HG02759 (cell line): ENCODE results near the gene MCTP1.
"Not testable (repeated sequence)": the region's sequence is repeated elsewhere in the genome, so short reads cannot be mapped to it uniquely, and the experiment has no call there.

Source experiments
- ATAC-seq: cut with Tn5 transposase; IDR thresholded peaks from one replicate; pipeline ENCODE4 v1.9.1; 2021; ENCODE audit warnings: mild to moderate bottlenecking, moderate library complexity; ENCODE audit not compliant: unreplicated experiment

Gene MCTP1

GRCh38 chr5:94830520-94830919, 454.4 kb downstream of the MCTP1 start:
- ATAC-seq, result peak; percentile 67

- not testable (repeated sequence) for ATAC-seq
Measured at GRCh38 chr5:94828222-94828621, 456.7 kb downstream of the MCTP1 start.

- no peak for ATAC-seq
Measured at GRCh38 chr5:94820488-94820887, 464.4 kb downstream of the MCTP1 start.

GRCh38 chr5:94818904-94819303, 466.0 kb downstream of the MCTP1 start:
- ATAC-seq, result no peak

- no peak for ATAC-seq
Measured at GRCh38 chr5:94815313-94816039, 469.4 kb downstream of the MCTP1 start.

- ATAC-seq, result no peak
Measured at GRCh38 chr5:94812232-94812631, 472.7 kb downstream of the MCTP1 start.

- ATAC-seq, result no peak
Measured at GRCh38 chr5:94811331-94811730, 473.6 kb downstream of the MCTP1 start.

GRCh38 chr5:94810877-94811276, 474.0 kb downstream of the MCTP1 start:
- ATAC-seq, result no peak

- no peak for ATAC-seq
Measured at GRCh38 chr5:94810281-94810680, 474.6 kb downstream of the MCTP1 start.

GRCh38 chr5:94808497-94808896, 476.4 kb downstream of the MCTP1 start:
- ATAC-seq, result no peak

- ATAC-seq, result no peak
Measured at GRCh38 chr5:94807985-94808384, 476.9 kb downstream of the MCTP1 start.

- ATAC-seq, result no peak
Measured at GRCh38 chr5:94802450-94802849, 482.4 kb downstream of the MCTP1 start.

GRCh38 chr5:94796586-94796985, 488.3 kb downstream of the MCTP1 start:
- ATAC-seq, result no peak

GRCh38 chr5:94793816-94794198, 491.1 kb downstream of the MCTP1 start:
- peak; percentile 50 for ATAC-seq

- peak; percentile 99 for ATAC-seq
Measured at GRCh38 chr5:94793113-94793815, 491.6 kb downstream of the MCTP1 start.

- ATAC-seq, result no peak
Measured at GRCh38 chr5:94791829-94792228, 493.1 kb downstream of the MCTP1 start.

- ATAC-seq, result no peak
Measured at GRCh38 chr5:94788527-94788926, 496.4 kb downstream of the MCTP1 start.

GRCh38 chr5:94784536-94785505, 500.1 kb downstream of the MCTP1 start:
- ATAC-seq, result no peak

- no peak for ATAC-seq
Measured at GRCh38 chr5:94782383-94782782, 502.5 kb downstream of the MCTP1 start.

- no peak for ATAC-seq
Measured at GRCh38 chr5:94779684-94780083, 505.2 kb downstream of the MCTP1 start.

GRCh38 chr5:94778732-94779131, 506.2 kb downstream of the MCTP1 start:
- ATAC-seq, result no peak
